HL-60/S4 treated with phorbol 12-myristate 13-acetate at 8.2 ng/mL for 4 days and 3 days (cell line): ENCODE results near the gene LENG9.
"Not testable (repeated sequence)": the region's sequence is repeated elsewhere in the genome, so short reads cannot be mapped to it uniquely, and the experiment has no call there.

ENCODE experiments used
- in situ Hi-C: fragments of 300-500 bp; cut with MboI; formaldehyde crosslinking; loops from 2 replicates; pipeline ENCODE4 v1.15.0; 2022; ENCODE audit warnings: low sequenced_read_pairs

Gene LENG9

DNA sequence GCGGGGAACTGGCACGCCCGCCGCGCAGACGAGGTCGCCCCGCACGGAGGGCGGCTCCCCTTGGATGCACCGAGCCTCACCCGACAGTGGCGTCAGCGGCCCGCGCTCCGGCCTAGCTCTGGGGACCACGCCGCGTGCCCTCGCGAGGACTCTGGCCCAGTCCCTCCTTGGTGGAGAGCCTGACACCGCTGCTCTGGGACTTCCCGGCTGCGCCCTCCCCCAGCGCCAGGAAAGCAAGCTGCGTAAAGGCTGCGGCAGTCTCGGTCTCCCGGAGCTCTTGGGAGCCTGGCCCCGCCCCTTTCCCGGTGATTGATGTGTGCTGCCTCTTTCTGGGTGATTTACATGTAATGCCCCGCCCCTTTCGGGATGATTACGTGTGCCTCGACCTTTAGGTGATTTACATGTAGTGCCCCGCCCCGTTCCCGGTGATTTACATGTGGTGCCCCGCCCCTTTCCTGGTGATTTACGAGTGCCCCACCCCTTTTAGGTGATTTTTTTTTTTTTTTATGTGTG, at the start of gene LENG9:
Gene LENG9, minus strand, starts transcription at position 248 of the 513 bp plus-strand sequence. CDS start 252 bp downstream, outside the sequence.
- in situ Hi-C loops = no loop called here

DNA sequence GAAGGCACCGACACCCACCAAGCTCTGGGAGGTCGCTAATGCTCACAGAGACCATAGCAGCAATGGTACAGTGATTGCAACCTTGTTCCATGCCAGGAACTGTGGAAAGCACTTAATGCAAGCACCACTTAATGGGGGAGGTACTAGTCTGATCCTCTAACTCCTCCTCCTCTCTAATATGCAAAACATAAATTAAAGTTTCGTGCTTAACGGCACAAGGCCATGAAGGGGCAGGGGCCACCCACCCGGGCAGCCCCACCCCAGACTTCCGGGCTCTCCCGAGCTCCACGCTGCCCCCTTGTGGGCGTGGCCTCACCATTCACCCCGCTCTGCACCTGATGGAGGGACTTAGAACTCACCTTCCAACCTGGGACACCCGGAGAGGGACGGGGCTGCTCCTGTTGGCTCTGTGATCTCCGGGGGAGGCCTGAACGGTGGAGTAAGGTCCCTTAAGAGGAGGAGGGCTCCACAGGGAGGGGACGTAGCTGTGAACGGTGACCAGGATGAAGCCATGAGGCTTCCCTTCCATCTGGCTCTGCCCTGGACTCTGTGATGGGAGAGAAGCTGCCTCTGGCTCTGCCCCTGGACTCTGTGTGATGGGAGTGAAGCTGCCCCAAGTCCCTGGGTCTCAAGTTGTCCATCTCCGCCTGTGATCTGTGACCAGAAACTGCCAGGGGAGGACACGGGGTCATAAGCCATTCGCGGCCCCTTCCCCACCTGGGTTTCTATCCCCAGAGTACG, 45.8 kb upstream of the LENG9 start:
- in situ Hi-C loops = not testable (repeated sequence)

DNA sequence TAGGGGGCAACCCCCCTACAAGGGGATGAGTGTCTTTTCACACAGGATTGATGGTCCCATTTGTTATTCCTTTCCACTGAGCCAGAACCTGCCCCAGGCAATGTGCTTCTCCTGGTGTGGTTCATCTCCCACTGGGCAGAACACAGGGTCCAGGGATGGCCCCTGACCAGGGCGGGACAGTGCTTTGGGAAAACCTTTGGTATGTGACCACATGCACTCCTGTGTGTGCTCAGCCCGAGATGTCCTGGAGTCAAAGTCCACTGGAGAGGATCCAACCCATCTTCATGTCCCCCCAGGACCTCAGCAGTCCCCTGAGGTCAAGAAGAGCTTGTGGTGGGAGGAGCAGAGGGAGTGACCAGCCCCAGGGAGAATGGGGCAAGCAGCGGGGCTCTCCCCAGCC, 44.9 kb upstream of the LENG9 start:
- in situ Hi-C loops = not testable (repeated sequence)

DNA sequence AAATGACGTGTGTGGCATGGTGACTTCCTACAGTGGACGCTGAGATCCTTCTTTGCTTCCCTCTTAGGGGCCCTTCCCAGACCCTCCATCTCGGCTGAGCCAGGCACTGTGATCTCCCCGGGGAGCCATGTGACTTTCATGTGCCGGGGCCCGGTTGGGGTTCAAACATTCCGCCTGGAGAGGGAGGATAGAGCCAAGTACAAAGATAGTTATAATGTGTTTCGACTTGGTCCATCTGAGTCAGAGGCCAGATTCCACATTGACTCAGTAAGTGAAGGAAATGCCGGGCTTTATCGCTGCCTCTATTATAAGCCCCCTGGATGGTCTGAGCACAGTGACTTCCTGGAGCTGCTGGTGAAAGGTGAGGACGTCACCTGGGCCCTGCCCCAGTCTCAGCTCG, 44.2 kb upstream of the LENG9 start:
- in situ Hi-C loops = no loop called here

DNA sequence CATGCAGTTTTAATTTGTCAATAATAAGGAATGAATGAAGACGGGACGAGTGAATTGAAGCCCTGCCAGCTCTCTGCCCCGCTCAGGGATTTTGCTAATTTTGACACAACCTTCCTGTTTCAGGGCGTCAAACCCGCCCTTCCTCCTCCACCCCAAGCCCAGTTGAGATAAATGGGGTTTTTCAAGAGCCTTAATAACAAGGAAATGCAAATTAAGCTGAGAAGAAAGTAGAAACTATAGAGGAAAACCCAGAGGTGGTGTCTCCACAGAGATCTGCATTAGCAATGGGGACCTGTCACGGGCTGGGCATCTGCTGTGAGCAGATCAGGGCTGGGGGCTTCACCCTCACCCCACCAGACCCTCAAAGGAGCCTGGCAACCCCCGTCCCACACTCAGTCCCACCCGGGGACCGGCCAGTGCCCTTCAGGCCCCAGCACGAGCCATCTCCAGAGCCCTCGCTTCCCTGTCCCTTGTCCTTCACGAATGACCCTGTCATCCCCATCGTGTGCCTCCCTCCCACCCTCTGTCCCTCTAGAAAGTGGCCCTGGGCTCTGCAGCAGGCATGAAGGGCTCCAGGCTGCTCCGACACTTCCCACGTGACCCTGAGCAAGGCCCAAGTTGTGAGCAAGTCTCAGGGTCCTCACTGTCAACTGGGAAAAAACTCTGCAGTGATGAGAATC, 43.6 kb upstream of the LENG9 start:
- in situ Hi-C loops = not testable (repeated sequence)

DNA sequence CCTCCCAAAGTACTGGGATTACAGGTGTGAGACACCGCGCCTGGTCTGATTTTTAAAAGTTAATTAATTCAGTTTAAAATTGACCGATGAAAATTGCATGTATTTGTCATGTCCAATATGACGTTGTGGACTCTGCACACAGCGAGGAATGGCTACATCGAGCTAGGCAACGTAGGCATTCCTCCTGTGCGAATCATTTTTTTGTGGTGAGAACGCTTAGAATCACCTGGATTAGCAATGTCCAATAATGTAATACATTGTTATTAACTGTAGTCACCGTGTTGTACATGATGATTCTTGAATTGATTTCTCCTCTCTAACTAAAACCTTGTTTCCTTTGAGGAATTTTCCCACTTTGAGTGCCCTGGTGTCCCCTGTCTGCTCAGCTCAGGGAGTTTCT, 42.5 kb upstream of the LENG9 start:
- in situ Hi-C loops = no loop called here

DNA sequence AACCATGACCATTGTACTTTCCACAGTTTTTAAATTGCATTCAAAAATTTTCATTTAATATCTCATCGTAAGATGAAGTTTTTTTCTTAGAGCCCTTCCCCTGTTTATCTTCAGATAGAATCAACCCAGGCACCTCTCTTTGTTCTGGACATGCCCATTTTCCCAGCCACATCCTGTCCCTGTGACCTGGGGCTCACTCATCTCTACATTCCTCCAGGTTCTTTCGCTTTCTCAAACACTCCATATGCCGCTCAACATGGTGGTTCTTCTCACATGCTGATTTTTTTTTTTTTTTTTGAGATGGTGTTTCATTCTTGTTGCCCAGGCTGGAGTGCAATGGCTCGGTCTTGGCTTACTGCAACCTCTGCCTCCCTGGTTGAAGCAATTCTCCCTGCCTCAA, 42.0 kb upstream of the LENG9 start:
- in situ Hi-C loops = not testable (repeated sequence)

DNA sequence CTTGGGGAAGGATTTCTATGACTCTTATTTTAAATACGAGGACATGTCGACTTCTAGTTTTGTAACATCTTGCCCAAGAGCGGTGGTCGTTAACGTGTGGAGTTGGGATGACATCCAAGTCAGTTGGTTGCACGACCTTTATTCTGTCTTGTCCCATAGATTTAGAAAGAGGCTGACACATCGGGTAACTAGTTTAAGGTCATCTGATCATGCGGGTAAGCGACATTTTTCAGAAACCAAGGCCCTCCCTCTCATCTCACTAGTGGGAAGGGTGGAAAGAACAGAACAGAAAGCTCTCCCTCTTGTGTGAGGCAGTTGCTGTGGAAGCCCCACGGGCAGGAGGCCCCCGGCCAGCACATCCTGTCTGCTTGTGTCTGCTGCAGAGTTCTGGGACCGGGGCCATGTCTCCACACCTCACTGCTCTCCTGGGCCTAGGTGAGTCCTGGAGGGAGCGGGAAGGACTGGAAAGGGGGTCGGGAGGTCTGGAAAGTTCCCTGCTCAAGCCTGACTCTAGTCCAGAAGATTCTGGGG, 39.0 kb upstream of the LENG9 start, which contains the start of gene LAIR2:
Gene LAIR2, plus strand, starts transcription at position 314 of the 531 bp plus-strand sequence. Its CDS starts 88 bp downstream, at position 402.
- in situ Hi-C loops = no loop called here

DNA sequence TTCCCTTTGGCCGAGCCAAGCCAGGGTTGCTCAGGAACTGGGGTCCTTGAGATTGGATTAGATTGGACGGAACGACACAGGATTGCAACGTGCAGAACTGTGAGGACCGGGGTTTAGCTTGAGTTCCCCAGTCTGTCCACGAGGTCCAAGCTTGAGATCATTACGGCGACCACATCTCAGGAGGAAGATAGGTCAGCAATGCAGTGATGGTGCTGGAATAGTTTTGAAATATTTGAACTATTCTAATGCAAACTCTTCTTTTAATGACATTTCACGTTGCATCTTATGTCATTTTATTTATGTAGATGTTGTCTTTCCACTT, 34.8 kb upstream of the LENG9 start:
- in situ Hi-C loops = loop anchor here (25.0 kb wide), 2 partner anchors 164 to 414 kb away; partner anchors contain the start of genes LILRB4 and NCR1

DNA sequence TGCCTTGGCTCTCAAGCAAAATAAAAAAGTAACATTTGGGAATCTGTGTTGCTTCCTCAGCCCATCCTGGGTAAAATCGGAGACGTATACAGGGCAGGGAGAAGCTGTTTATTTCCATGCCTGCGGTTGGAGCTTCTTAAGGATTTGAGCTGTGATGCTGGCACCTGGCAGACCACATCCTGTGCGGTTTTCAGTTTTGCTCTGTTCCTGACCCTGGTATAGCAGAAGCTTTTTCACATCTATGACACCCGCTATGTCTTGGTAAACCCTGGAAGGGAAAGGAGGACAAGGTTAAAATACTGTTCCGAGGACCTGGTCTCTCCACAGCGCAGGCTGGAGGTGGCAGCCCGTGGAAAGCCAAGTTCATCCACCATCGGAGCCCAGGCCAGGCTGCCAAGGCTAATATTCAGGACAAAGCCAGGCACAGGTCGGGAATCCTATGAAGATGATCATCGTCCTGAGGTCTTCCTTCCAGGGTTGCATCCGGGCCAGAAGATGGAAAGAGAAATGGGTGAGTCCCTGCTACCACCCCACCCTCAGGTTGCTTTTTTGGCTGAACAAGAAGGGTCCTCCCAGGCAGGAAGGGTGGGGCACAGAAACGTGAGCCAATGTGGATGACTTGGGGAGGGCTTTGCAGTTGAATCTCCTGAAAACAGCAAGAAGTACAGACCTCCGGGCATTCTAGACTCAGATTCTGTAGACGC, 34.3 kb upstream of the LENG9 start:
- in situ Hi-C loops = loop anchor here (25.0 kb wide), 2 partner anchors 164 to 414 kb away; partner anchors contain the start of genes LILRB4 and NCR1

DNA sequence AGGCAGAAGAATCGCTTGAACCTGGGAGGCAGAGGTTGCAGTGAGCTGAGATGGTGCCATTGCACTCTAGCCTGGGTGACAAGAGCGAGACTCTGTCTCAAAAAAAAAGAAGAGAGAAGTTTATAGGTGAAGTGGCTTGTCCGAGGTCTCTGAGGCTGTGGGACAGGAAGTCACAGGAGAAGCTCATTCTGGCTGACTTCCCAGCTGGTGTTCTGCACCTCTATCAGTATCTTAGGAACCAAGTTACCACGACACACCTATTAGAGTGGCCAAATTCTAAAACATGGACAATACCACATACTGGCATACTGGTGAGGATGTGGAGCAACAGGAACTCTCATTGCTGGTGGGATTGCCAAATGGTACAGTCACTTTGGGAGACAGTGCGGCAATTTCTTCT, 31.7 kb upstream of the LENG9 start:
- in situ Hi-C loops = loop anchor here (25.0 kb wide), 2 partner anchors 167 to 417 kb away; partner anchors contain the start of genes LILRB4 and NCR1

DNA sequence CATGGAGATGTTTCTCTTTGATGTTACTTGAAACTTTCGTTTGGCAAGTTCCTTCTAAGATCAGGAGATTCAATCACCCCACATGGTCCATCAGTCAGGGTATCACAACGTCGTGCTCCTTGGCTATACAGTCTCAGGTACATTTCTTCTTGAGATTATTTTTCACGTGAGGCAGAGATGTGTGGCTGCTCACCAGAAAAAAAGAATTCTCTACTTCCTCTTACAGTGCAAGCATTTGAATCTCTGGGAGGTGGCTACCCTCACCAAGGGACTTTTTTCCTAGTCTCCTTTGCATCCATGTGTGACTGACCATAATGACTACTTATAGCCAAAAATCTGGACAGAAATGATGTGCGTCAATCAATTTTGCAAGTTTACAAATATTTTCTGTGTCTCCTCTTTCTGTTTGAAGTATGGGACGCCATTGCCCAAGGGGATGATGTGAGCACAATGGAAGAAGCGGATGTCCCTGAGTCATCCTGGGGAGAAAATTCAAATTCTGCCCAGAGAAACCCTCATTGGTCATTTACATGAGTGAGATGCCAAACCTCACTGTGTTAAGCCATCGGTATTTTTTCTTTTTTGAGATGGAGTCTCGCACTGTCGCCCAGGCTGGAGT, 30.5 kb upstream of the LENG9 start:
- in situ Hi-C loops = loop anchor here (25.0 kb wide), 2 partner anchors 168 to 418 kb away; partner anchors contain the start of genes LILRB4 and NCR1

DNA sequence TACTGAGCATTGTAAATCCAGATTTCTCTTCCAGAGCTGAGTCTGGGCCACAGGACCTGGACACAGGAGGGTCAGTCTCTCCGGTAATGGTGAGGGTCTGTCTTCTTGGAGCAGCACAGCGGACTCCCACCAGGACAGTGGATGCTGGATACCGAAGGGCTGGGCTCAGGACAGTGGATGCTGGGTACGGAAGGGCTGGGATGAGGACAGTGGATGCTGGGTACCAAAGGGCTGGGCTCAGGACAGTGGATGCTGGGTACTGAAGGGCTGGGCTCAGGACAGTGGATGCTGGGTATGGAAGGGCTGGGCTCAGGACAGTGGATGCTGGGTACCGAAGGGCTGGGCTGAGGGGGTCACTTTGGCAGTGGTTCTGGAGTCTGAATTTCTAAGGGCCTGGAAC, 29.5 kb upstream of the LENG9 start:
- in situ Hi-C loops = loop anchor here (25.0 kb wide), 2 partner anchors 169 to 419 kb away; partner anchors contain the start of genes LILRB4 and NCR1

DNA sequence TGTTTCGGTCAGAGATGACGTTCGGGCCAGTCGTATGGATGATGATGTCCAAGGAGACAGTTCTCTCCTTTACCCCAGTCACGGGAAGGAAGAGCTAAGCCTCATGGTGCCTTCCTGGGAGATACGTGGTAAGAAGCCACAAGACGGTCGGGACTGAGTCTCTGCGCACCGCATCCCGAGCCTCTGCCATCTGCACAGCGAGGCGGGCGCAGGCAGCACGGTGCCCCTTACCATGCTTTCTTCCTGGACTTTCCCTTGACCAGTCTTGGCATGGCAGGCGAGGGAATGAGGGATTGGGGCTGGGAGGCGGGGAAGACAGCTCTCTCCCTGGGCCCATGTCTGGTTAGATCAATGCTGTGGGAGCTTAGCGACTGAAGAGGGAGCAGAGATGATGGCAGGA, 29.0 kb upstream of the LENG9 start:
- in situ Hi-C loops = loop anchor here (25.0 kb wide), 2 partner anchors 170 to 420 kb away; partner anchors contain the start of genes LILRB4 and NCR1

DNA sequence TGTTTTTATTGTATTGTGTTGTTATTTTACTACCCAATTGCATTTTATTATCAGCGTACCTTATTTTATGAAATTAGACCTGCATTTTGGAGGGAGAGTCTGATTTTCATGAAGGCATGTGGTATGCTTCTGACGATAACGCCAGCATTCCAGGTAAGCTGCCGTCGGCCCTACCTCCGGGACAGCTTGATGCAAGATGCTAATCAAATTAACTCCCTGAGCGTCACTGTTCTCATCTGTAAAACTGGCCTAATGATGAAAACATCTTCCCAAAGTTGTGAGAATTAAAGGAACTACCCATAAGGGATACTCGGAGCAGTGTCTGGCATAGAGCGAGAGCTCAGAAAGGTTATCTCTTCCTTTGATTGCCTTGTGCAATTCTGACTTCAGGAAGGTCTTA, 26.2 kb upstream of the LENG9 start:
- in situ Hi-C loops = loop anchor here (25.0 kb wide), 2 partner anchors 173 to 423 kb away; partner anchors contain the start of genes LILRB4 and NCR1

DNA sequence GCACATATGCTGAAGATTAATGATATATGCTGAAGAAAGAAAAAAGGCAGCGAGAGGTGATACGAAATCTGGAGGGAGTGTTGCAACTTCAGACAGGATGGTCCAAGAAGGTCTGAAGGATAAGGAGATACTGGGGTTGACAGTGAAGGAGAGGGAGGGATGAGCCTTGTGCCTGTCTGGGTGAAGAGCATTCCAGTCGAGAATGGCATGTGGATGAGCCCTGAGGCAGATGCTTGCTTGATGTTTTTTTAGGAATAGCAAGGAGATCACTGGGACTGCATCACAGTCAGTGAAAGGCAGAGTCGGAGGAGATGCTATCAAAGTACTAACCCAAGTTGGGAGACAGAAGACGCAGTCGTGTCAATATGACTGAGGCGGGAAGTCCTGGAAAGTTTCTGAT, 25.8 kb upstream of the LENG9 start:
- in situ Hi-C loops = loop anchor here (25.0 kb wide), 2 partner anchors 173 to 423 kb away; partner anchors contain the start of genes LILRB4 and NCR1

DNA sequence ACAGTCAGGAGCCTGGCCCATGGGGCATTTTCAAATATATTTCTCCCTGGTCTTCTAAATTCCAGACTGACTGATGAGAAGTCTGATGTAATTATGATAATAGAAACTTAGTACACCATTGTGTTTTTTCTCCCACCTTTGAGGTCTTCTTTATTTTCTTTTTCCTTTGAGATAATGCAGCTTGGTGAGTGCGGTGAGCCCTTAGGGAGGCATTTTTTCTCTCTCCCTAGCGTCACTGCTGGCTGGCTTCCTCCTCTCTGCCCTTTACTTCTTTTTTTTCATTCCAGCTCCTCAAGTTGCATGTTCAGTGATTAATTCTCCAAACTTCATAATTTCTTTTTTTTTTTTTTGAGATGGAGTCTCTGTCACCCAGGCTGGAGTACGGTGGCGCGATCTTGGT, 22.3 kb upstream of the LENG9 start:
- in situ Hi-C loops = loop anchor here (25.0 kb wide), 2 partner anchors 176 to 426 kb away; partner anchors contain the start of genes LILRB4 and NCR1

DNA sequence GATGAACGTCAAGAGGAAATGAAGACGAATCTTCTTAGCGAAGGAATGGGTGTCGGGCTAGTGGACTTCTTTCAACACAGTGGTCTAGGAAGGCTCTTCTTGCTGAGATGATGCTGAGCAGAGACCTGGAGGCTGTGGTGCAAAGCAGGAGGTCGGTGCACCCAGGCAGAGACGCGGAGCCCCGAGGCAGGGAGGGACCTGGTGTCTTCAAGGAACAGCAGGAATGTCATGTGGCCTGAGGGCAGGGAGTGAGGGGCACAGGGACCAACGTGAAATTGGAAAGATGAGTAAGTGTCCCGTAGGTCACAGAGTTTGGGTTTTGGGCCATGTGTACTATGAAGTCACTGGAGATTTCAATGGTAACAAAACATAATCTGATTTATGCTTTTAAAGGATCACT, 20.9 kb upstream of the LENG9 start:
- in situ Hi-C loops = loop anchor here (25.0 kb wide), 2 partner anchors 178 to 428 kb away; partner anchors contain the start of genes LILRB4 and NCR1

DNA sequence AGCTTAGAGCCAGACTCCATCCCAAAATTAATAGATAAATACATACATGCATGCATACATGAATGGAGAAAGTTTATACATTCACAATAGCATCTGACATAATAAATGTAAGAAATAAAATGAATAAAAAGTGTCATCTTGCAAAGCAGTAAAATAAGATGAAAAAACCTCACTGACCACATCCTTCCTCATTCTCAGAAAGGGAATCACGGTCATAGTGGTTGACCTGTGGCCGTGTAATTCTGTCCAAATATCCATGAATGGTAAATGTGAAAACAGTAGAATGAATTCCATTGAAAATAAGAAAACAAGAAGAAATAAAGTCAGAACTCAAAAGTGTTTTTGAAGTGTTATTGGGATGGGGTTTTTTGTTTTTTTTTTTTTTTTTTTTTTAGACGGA, 19.3 kb upstream of the LENG9 start:
- in situ Hi-C loops = loop anchor here (25.0 kb wide), 2 partner anchors 179 to 429 kb away; partner anchors contain the start of genes LILRB4 and NCR1
